Measurements from ENCODE around the gene FMNL2. TPM values are rescaled to one million over a fixed set of nuclear protein-coding genes. Genes with fewer than 3 reads are reported as not detected.

FMNL2 gene
- total RNA-seq, 1 donor from 2014 or later, result 12.0 TPM

GRCh38 chr2:152539424-152539823 lies 204.4 kb downstream of the FMNL2 start:
- intact Hi-C loops (cut with DNase I), result no loop called here
- Histone ChIP-seq H3K27me3 (no peaks in the 10 kb centered on the region), H3K27ac (no peak overlapping the region), H3K4me3 (no peak overlapping the region), H3K36me3 (no peaks in the 10 kb centered on the region), H3K4me1 (peaks cover 3 to 30% of the 10 kb centered on the region in 2 donors), H3K9me3 (no peaks in the 10 kb centered on the region)
- no peak for DNase-seq (ENCODE audit: low spot score in 2 of 2)
- no peak for TF ChIP-seq CTCF (IDR thresholded peaks at IDR 0.05)

- H3K27ac ChIP-seq, result no peak overlapping the region
- peaks cover 3 to 13% of the 10 kb centered on the region in 2 donors for H3K4me1 ChIP-seq
- intact Hi-C loops (cut with DNase I), result loop anchor here (5.0 kb wide), 1 partner anchor 204 kb away; the partner anchor contains the start of gene FMNL2
Measured at GRCh38 chr2:152541712-152542111, 206.7 kb downstream of the FMNL2 start.

DNA sequence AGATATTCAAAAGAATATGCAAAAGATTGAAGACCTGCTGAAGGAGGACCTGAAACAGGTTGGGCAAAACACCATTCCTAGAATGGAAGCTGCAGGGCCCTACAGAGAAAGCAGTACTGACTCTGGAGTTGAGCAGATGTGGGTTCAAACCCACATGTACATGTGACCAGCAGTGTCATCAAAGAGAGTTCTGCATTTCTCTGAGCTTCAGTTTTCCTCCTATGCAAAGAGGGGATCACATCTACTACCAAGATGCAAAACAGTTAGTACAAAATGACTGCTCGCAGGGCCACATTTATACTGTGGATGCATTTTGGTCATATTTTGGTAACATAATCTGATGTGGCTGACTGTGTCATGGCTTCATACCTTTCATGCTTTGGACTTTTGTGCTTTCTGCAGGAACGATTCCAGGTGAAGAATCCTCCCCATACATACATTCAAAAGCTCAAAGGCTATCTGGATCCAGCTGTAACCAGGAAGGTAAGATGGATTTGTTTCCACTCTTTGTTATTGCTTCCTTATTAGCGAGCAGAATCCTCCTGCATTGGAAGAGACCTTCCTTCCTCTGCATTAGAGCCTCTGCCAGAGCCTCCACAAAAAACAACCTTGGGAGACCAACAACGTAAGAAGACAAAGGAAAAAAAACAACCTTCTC lies 207.5 kb downstream of the FMNL2 start:
- Histone ChIP-seq H3K9me3 (no peaks in the 10 kb centered on the region), H3K27me3 (no peaks in the 10 kb centered on the region), H3K27ac (peak overlapping the region; percentile 63 to 72), H3K36me3 (no peaks in the 10 kb centered on the region), H3K4me3 (no peak overlapping the region), H3K4me1 (peaks cover 3 to 9% of the 10 kb centered on the region in 2 donors)
- TF ChIP-seq CTCF (IDR thresholded peaks at IDR 0.05), result no peak
- DNase-seq (ENCODE audit: low spot score in 2 of 2), result no peak
- intact Hi-C loops (cut with DNase I), result loop anchor here (5.0 kb wide), 1 partner anchor 205 kb away; the partner anchor contains the start of gene FMNL2

More at GRCh38 chr2:152541712-152542111, 206.7 kb downstream of the FMNL2 start:
- no peaks in the 10 kb centered on the region for H3K36me3 ChIP-seq
- no peaks in the 10 kb centered on the region for H3K9me3 ChIP-seq
- TF ChIP-seq CTCF (IDR thresholded peaks at IDR 0.05), result no peak
- no peak overlapping the region for H3K4me3 ChIP-seq
- H3K27me3 ChIP-seq, result no peaks in the 10 kb centered on the region
- no peak for DNase-seq (ENCODE audit: low spot score in 2 of 2)

- H3K27ac ChIP-seq, result peak overlapping the region; percentile 63 to 72
- peak in 1 of 2 donors; percentile 68 for DNase-seq (ENCODE audit: low spot score in 2 of 2)
- no peaks in the 10 kb centered on the region for H3K36me3 ChIP-seq
- H3K4me3 ChIP-seq, result no peak overlapping the region
- H3K27me3 ChIP-seq, result no peaks in the 10 kb centered on the region
- H3K4me1 ChIP-seq, result peaks cover 3 to 15% of the 10 kb centered on the region in 2 donors
- no peaks in the 10 kb centered on the region for H3K9me3 ChIP-seq
- TF ChIP-seq CTCF (IDR thresholded peaks at IDR 0.05), result no peak
- intact Hi-C loops (cut with DNase I), result loop anchor here (5.0 kb wide), 1 partner anchor 206 kb away; the partner anchor contains the start of gene FMNL2
Measured at GRCh38 chr2:152542995-152543481, 208.1 kb downstream of the FMNL2 start.

DNA sequence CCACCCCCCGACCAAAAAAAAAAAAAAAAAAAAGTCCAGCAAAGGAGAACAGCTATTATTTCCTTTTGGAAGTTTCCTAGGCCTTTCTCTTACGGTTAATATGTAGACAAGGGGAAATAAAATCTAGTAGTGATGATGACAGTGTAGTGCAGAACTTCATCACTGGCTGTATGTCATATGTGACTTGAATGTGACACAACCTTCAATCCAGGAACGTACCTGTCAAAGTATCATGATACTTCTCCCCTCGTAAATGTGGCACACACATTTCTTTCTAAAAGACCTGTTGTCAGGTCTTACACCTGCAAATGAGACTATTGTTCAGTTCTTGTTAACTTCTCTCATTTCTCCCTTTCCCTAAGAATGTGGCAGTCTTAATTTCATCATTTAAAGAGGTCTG lies 208.7 kb downstream of the FMNL2 start:
- peak overlapping the region; percentile 63 to 72 for H3K27ac ChIP-seq
- H3K27me3 ChIP-seq, result no peaks in the 10 kb centered on the region
- DNase-seq (ENCODE audit: low spot score in 2 of 2), result no peak

More for the DNA sequence above, 208.7 kb downstream of the FMNL2 start:
- TF ChIP-seq CTCF (IDR thresholded peaks at IDR 0.05), result no peak
- H3K36me3 ChIP-seq, result no peaks in the 10 kb centered on the region
- intact Hi-C loops (cut with DNase I), result loop anchor here (5.0 kb wide), 1 partner anchor 206 kb away; the partner anchor contains the start of gene FMNL2
- no peak overlapping the region for H3K4me3 ChIP-seq
- no peaks in the 10 kb centered on the region for H3K9me3 ChIP-seq
- peaks cover 3 to 18% of the 10 kb centered on the region in 2 donors for H3K4me1 ChIP-seq
